ENCODE results near the gene CREB3L1.

- TF ChIP-seq POLR2AphosphoS5 (IDR thresholded peaks at IDR 0.05; ENCODE audit: low read depth) (no peak), CTCF (conservative IDR thresholded peaks at IDR 0.05; ENCODE audit: low read depth in 2 of 2) (no peak), CREB1 (CRISPR knock-in tag; IDR thresholded peaks at IDR 0.05; ENCODE audit: low read depth) (no peak), EZH2 (IDR thresholded peaks at IDR 0.05; ENCODE audit: low read depth, unreplicated experiment) (no peak)
- TF ChIP-seq, protein P1, sequence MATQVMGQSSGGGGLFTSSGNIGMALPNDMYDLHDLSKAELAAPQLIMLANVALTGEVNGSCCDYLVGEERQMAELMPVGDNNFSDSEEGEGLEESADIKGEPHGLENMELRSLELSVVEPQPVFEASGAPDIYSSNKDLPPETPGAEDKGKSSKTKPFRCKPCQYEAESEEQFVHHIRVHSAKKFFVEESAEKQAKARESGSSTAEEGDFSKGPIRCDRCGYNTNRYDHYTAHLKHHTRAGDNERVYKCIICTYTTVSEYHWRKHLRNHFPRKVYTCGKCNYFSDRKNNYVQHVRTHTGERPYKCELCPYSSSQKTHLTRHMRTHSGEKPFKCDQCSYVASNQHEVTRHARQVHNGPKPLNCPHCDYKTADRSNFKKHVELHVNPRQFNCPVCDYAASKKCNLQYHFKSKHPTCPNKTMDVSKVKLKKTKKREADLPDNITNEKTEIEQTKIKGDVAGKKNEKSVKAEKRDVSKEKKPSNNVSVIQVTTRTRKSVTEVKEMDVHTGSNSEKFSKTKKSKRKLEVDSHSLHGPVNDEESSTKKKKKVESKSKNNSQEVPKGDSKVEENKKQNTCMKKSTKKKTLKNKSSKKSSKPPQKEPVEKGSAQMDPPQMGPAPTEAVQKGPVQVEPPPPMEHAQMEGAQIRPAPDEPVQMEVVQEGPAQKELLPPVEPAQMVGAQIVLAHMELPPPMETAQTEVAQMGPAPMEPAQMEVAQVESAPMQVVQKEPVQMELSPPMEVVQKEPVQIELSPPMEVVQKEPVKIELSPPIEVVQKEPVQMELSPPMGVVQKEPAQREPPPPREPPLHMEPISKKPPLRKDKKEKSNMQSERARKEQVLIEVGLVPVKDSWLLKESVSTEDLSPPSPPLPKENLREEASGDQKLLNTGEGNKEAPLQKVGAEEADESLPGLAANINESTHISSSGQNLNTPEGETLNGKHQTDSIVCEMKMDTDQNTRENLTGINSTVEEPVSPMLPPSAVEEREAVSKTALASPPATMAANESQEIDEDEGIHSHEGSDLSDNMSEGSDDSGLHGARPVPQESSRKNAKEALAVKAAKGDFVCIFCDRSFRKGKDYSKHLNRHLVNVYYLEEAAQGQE (IDR thresholded peaks at IDR 0.05; ENCODE audit: unreplicated experiment) = no peak
Measured at GRCh38 chr11:46237248-46238077, 40.0 kb upstream of the CREB3L1 start.

Measured in GM23338 (cell line).